PC-3 (cell line): Measurements from ENCODE around the gene TRABD2B.

Experiments
- CTCF ChIP-seq: fragments of 300-600 bp; sonication (generic); conservative IDR thresholded peaks from 2 replicates; pipeline ENCODE4 v1.5.1; 2017; ENCODE audit warnings: antibody characterized with exemption, low read depth, mild to moderate bottlenecking, low read length
- EZH2 ChIP-seq: fragments of 300-600 bp; sonication (generic); IDR thresholded peaks from one replicate; pipeline ENCODE4 v1.6.1; 2017; ENCODE audit warnings: antibody characterized with exemption, mild to moderate bottlenecking, low read length; ENCODE audit not compliant: unreplicated experiment
- EZH2phosphoT487 ChIP-seq: fragments of 300-600 bp; sonication (generic); IDR thresholded peaks from 2 replicates; pipeline ENCODE4 v1.6.1; 2018; ENCODE audit warnings: mild to moderate bottlenecking, antibody characterized with exemption, low read length, borderline replicate concordance

- TF ChIP-seq EZH2, result no peak
- no peak for TF ChIP-seq CTCF
- TF ChIP-seq EZH2phosphoT487, result no peak
Measured at GRCh38 chr1:47754221-47754620, 243.0 kb downstream of the TRABD2B start.
